Measurements from ENCODE around the gene FAM149B1.
"Not testable (repeated sequence)": the region's sequence is repeated elsewhere in the genome, so short reads cannot be mapped to it uniquely, and the experiment has no call there.

The FAM149B1 gene

DNA sequence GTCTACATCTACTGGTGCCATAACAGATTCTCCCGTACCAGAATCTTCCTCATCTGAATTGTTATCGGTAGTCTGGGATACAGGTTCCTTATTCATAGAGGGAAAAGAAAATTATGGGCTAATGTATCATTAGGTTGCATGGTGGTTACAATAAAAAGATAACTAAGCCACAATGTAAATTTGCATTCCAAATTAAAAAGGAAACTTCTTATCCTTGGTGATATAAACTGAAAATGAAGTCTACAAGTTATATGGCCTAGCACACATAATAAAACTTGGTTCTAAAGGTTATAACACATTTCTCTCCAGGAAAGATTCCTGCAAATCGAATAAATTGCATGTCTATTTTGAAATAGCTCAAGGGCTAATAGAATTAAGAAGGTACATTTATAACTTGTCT lies 33.2 kb upstream of the FAM149B1 start:
- TF ChIP-seq, protein P1, sequence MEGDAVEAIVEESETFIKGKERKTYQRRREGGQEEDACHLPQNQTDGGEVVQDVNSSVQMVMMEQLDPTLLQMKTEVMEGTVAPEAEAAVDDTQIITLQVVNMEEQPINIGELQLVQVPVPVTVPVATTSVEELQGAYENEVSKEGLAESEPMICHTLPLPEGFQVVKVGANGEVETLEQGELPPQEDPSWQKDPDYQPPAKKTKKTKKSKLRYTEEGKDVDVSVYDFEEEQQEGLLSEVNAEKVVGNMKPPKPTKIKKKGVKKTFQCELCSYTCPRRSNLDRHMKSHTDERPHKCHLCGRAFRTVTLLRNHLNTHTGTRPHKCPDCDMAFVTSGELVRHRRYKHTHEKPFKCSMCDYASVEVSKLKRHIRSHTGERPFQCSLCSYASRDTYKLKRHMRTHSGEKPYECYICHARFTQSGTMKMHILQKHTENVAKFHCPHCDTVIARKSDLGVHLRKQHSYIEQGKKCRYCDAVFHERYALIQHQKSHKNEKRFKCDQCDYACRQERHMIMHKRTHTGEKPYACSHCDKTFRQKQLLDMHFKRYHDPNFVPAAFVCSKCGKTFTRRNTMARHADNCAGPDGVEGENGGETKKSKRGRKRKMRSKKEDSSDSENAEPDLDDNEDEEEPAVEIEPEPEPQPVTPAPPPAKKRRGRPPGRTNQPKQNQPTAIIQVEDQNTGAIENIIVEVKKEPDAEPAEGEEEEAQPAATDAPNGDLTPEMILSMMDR (IDR thresholded peaks at IDR 0.05; ENCODE audit: low read depth, low read length, missing control alignments), result no peak
- no peak overlapping the region for H3K4me3 ChIP-seq (ENCODE audit: low read depth, low read length)
- DNase-seq (ENCODE audit: low read depth), result no peak
- in situ Hi-C loops (cut with HindIII; ENCODE audit: low sequenced_read_pairs), result loop anchor here (5.0 kb wide), 1 partner anchor 82 kb away; no protein-coding TSS in a partner anchor

DNA sequence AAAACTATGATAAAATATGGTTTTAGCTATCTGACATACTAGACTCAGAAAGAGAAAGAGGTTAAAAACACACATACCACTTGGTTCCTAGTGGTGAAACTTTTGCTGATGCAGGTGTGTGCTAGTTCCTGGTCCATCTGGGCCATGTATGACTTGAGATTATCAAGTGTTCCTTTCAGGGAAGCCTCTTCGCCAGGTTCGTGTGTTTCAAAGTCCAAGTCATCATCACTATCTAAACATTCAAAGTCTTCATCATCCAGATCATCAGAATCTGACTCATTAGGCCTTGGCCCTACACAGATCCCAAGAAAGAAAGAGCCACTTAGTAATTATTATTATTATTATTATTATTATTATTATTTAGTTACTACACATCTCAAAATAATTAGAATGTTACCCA lies 31.3 kb upstream of the FAM149B1 start:
- no peak for DNase-seq (ENCODE audit: low read depth)
- in situ Hi-C loops (cut with HindIII; ENCODE audit: low sequenced_read_pairs), result loop anchor here (5.0 kb wide), 1 partner anchor 84 kb away; no protein-coding TSS in a partner anchor
- TF ChIP-seq, protein P1 (IDR thresholded peaks at IDR 0.05; ENCODE audit: low read depth, low read length, missing control alignments), result no peak
- H3K4me3 ChIP-seq (ENCODE audit: low read depth, low read length), result no peak overlapping the region

DNA sequence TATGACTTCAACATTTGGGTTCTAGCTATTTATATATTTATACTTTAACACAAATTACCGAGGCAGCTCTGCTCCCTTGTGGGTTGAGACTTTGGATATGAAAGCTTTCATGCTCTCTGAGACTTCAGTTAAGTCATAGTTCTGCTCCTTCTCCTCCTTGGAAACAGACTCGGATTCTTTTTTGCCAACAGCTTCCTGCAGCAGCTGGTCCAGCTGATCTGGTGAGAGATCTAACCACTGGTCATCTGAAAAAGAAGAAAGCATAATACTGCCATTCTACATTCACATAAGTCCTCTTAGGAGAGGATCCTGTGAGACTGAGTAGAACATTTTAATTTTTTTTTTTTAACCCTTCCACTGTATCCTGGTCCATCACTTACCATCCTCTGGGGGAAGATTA lies 28.7 kb upstream of the FAM149B1 start:
- in situ Hi-C loops (cut with HindIII; ENCODE audit: low sequenced_read_pairs), result loop anchor here (5.0 kb wide), 1 partner anchor 87 kb away; no protein-coding TSS in a partner anchor
- TF ChIP-seq, protein P1 (IDR thresholded peaks at IDR 0.05; ENCODE audit: low read depth, low read length, missing control alignments), result no peak
- H3K4me3 ChIP-seq (ENCODE audit: low read depth, low read length), result no peak overlapping the region
- DNase-seq (ENCODE audit: low read depth), result no peak

DNA sequence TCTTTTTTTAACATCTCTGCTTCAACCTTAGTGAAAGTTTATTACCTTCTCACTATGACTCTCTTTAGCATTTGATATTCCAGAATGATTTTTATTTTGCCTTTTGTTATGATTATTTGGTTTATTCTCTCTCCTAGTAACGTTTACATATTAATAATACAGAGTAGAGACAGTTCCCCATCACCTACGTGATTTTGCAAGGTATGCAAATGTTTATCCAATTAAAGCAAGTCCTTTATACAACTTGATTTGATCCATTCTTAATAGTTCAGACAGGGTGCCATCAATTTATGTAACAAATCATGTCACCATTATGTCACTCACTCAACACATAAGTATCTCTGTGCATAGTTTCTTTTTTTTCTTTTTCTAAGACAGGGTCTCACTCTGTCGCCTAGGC lies 26.3 kb upstream of the FAM149B1 start:
- in situ Hi-C loops (cut with HindIII; ENCODE audit: low sequenced_read_pairs), result no loop called here

DNA sequence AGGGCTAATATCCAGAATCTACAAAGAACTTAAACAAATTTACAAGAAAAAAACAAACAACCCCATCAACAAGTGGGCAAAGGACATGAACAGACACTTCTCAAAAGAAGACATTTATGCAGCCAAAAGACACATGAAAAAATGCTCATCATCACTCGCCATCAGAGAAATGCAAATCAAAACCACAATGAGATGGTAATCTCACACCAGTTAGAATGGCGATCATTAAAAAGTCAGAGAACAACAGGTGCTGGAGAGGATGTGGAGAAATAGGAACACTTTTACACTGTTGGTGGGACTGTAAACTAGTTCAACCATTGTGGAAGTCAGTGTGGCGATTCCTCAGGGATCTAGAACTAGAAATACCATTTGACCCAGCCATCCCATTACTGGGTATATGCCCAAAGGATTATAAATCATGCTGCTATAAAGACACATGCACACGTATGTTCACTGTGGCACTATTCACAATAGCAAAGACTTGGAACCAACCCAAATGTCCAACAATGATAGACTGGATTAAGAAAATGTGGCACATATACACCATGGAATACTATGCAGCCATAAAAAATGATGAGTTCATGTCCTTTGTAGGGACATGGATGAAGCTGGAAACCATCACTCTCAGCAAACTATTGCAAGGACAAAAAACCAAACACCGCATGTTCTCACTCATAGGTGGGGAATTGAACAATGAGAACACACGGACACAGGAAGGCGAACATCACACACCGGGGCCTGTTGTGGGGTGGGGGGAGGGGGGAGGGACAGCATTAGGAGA lies 17.1 kb upstream of the FAM149B1 start:
- DNase-seq (ENCODE audit: low read depth); in situ Hi-C loops (cut with HindIII; ENCODE audit: low sequenced_read_pairs); H3K4me3 ChIP-seq (ENCODE audit: low read depth, low read length): not testable (repeated sequence)

More for the DNA sequence above, 26.3 kb upstream of the FAM149B1 start:
- DNase-seq (ENCODE audit: low read depth), result no peak
- H3K4me3 ChIP-seq (ENCODE audit: low read depth, low read length), result no peak overlapping the region
- TF ChIP-seq, protein P1 (IDR thresholded peaks at IDR 0.05; ENCODE audit: low read depth, low read length, missing control alignments), result no peak

DNA sequence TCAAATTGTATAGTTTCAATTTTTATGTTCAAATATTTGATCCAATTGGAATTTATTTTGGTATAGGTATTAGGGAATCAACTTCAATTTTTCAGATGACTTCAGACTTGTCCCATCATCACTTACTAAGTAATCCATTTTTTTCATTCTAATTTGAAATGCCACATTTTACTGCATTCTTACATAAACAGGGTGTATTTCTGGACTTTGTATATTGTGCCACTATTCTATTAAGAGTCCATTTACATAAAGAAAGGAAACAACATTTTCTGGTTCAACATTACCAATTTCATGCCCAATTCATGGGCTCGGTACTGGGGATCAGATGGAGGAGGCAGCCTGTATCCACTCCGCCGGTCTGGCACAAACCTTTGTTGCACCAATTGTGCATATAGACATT lies 15.9 kb upstream of the FAM149B1 start:
- TF ChIP-seq, protein P1 (IDR thresholded peaks at IDR 0.05; ENCODE audit: low read depth, low read length, missing control alignments), result no peak
- no peak overlapping the region for H3K4me3 ChIP-seq (ENCODE audit: low read depth, low read length)
- in situ Hi-C loops (cut with HindIII; ENCODE audit: low sequenced_read_pairs), result no loop called here
- no peak for DNase-seq (ENCODE audit: low read depth)

DNA sequence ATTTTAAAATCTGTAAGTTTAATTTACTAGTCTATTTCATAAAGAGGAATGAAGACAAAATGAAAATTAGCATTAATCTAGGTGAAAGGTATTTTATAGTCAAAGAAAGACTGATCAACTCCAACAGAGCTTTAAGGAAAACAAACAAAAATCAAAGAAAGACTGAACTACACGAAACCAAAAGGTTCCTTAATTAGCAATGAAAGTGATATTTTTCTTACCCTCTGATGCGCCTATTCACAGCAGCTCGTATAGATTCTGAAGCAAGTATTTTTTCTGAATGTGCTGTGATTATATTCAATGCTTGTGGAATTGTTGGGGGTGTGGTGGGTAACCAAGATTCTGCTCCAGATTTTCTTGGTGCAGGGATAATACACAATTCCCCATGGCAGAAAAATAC lies 11.9 kb upstream of the FAM149B1 start:
- no peak overlapping the region for H3K4me3 ChIP-seq (ENCODE audit: low read depth, low read length)
- no peak for DNase-seq (ENCODE audit: low read depth)
- TF ChIP-seq, protein P1 (IDR thresholded peaks at IDR 0.05; ENCODE audit: low read depth, low read length, missing control alignments), result no peak
- in situ Hi-C loops (cut with HindIII; ENCODE audit: low sequenced_read_pairs), result no loop called here
